GM19025 (cell line): ENCODE measurements around the gene HMCN1.

Source experiments
- ATAC-seq: cut with Tn5 transposase; IDR thresholded peaks from one replicate; pipeline ENCODE4 v1.9.1; 2021; ENCODE audit warnings: mild to moderate bottlenecking, low read depth, moderate library complexity; ENCODE audit not compliant: unreplicated experiment

The HMCN1 gene

DNA sequence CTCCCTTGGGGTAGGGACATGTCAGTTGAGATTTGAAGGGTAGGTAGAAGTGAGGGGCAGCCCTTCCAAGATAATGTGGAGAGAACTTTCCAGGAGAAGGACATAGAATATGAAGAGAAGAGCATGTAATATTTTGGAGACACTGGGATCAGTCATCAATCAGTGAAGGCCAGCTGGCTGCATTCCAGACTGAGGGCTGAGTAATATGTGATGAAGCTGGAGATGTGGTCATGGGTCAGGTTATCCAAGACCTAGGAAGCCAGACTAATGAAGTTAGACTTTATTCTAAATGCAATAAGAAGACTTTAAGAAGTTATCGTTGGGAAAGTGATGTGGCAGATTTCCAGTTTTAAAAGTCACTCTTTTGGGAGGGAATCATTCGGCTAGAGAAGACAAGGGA, 262.0 kb downstream of the HMCN1 start:
- ATAC-seq = no peak

DNA sequence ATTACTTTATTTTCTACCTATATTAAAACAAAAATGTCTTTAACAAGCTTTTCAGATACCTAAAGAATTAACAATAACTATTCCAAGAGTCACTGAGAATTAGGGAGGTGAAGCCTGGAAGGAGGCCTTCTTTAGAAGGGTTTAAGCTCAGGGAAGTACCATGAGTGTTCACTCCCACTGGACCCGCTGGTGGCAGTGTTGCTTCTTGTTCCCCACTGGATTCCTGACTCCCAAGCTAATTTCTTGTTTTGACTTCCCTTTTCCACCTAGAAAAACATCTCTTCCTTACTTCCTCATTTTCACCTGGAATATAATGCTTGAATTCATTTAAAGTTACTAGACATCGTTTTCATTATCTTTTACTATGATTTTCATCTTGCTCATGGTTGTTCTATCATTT, 264.2 kb downstream of the HMCN1 start:
- no peak for ATAC-seq

DNA sequence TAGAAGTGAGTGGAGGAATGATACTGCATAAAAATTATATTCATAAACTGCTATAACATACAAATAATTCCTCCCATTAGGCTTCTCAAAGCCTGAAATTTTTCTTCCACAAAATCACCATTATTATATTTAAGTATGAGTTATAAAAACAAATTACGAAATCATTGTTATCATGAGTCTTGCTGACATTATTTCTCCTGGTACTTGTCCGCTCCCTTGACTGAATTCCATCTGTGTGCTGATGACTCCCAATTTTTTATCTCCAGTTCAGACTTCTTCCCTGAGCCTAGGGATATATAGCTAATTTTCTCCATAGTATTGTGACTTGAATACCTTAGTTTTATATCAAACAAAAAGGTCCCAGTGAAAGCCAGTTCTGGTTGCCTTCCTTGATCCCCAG, 268.2 kb downstream of the HMCN1 start:
- ATAC-seq = no peak

DNA sequence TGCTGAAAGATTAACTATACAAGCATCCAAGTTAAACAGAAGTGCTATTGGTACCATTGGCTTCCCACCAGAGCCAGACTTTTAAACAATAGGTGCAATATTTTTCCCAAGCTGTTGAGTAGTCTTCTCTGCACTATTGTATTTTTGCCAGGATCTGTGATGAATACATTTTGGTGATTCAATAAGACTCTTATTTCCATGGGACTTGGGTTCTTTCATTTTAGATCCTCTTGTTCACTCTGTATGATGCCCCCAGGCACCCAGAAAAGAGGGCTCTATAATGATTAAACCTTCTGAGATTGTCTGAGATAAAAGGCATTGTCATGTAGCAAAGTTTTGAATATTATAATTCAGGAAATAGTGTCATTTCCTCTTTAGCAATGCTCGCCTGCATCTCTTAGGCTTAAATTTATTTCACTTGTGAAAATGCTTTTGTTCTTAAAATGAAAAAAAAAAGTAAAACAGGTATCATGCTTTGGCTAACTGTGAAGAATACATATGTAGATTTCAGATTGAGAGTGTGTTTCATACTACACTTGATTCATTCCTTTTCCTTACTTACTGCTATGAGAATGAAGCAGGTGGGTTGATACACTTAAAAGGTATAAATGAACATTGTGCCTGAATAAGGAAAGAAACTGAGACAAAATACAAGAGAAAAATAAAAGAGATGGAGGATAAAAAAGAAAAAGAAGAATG, 275.0 kb downstream of the HMCN1 start:
- no peak for ATAC-seq

DNA sequence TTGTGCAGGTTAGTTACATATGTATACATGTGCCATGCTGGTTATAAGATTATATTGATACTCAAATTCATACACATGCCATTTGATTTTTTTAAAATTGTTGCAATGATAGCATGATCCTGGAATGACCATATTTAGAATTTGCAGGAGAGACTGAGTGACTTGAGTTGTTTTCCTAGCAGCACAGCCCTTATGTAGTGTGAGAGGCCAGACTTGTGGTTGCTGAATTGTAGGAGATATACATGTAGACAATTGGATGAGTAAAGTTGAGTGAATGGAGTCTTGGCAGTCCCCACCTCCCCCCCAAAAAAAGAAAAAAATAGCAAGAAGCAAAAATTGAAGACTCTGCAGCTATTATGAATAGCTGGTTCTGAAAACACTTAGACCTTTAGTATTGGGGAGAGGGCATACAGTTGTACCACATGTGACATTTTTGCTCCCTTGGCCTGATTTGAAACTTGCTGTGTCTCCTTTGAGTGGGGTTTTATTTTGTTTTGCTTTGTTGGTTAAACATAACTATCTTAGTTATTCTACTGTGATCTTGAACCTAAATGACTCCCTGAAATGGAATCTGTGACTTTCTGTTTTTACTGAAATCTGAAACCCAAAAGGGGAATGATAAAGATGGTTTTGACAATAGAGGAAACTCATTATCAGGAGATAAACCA, 280.3 kb downstream of the HMCN1 start:
- no peak for ATAC-seq

DNA sequence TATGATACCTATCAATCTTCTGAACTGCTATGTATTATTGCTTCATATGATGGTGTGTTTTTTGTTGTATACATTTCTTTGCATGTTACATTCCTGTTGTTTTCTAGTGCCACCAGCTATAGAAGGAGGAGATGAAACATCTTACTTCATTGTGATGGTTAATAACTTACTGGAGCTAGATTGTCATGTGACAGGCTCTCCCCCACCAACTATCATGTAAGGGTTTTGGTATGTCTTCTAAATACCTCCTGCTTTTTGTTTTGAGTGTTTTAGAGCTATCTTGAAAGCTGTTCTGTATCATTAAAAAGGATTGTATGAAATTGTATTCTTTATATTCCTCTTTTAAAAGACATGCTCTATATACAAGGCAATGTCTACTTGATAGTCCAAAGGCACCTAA, 282.7 kb downstream of the HMCN1 start:
- no peak for ATAC-seq

DNA sequence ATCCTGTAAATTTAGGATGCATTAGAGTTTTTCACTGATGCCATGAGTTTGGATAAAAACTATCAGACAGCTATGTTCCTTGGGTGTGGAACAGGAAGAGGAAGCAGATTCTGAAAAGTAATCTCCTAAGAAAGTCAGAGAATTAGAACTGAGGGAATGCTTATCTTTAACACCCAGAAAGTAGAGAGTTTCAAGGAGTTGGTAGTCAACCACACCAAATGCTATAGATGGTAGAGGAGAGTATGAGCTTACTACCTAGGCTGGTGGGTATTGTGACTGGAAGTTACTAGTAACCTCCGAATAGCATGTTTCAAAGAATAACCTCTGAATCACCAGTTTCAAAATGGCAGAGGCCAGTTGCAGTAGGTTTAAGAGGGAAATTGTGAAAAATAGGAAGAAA, 288.0 kb downstream of the HMCN1 start:
- ATAC-seq = no peak

DNA sequence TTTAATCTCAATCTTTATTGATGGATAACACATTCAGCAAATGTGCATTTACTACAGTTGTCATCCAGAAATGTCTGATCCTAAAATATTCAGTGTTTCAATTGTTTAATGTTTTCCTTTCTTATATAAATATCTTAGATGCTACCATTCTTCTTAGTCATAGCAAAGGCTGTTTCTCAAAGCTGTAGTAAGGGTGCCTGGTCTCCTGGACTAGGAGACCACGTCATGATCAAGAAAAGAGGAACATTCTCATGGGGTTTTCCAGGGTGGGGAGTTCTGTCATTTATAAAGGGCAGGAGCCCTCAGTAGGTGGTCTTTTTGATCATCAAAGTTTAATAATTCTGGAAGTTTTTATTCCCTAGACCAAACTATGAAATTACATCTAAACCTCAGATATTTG, 292.8 kb downstream of the HMCN1 start:
- no peak for ATAC-seq

DNA sequence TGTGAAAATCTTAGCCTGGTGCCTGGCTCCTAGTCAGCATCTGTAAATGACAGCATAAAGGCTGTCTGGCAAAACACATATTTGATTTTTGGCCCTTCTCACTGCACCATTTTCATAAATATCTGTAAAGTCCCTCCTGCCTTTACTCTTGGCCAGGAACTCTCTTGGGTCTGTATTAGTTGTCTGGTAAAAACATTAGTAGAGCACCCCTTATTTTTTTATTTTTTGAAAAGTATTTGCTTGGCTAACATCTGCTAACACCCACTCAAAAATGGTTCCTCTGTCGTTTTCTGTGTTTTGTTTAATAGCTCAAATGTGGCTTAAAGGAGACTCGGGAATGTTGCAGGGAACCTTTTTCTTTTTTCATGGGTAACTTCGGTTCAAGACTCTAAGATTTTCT, 293.4 kb downstream of the HMCN1 start:
- ATAC-seq = no peak

DNA sequence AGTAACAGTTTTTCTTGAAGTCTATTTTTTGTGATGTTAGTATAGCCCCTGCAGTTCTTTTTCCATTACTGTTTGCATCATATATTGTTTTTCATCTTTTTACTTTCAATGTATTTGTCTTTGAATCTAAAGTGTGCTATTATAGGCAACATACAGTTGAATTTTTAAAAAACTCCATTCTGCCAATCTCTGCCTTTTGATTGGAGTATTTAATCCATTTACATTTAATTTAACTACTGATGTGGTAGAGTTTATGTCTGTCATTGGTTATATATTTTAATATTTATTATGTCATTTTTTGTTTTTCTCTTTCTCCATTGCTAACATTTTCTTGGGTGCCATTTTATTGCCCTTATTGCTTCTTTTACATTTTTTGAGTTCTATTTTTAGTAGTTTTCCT, 296.3 kb downstream of the HMCN1 start:
- ATAC-seq = no peak

DNA sequence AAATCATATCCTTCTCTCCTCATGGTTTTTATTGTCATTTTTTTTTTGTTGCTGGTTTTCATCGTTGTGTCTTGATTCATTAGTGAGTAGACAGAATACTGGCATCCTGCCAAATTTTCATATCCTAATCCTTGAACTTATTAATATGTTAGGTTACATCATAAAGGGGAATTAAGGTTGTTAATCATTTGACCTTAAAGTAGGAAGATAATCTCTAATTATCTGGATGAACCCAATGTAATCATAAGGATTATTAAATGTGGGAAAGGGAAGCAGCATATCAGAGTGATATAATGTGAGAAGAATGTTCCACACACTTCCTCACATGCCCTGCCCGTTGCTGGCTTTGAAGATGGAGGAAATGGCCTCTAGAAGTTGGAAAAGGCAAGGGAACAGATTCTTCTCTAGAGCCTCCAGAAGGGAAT, 299.7 kb downstream of the HMCN1 start:
- no peak for ATAC-seq

DNA sequence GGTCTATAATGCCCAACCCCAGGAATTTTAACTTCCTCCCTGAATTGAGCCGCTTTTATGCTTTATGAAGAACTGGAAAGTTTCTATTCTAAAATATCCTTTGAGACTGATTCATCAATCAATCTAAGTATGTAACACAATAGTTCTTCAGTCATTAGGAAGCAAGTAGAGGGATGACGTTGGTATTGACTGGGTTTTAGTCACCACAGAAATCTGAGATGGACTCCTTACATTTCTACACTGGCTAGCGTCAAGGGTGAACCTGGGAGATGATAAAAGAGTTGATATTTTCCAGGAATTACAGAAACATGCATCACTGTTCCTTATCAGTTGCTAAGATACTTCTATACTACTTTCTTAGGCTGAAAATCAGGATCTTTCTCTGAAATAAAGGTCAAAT, 308.0 kb downstream of the HMCN1 start:
- no peak for ATAC-seq

DNA sequence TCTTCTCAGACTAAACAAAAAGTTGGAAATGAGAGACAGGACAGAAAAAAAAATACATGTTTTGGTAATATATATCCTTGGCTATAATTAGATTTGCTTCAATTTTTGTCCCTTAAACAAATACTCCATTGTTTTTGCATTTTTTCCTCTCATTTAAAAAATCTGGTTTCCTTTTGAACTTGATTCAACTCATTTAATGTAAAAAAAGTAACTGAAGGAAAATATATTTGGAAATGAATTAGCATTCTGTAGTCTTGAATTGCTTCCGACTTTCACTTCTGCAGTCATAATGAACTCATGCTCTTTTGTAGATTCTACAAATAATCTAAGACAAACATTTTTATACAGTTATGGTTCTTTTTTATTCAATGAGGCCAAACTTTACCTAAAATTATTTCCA, 309.1 kb downstream of the HMCN1 start:
- no peak for ATAC-seq

DNA sequence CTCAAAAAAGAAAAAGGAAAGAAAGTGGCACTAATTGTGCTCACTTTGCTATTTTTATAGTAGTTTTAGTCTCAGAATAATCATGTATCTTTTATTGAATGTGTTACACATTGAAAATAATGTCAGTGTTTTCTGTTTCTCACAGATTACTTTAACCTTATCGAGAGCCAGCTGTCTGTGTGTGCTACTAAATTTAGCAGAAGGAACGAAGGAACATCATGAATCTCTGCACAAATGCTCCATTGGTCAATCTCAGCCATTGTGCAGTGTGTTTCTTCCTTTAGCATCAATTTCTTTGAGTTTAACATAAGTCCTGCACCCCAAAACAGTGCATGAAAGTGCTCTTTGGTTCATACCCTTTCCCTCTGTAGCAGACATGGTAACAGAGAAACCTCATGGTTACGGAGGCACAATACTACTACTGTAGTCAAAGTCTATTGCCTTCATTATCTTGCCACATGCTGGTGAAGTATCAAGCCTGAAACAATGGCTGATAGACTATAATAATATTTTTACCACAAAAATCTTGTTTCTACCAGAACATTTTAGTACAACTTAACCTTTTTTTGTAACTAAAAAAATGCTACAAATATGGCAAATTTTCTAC, 310.0 kb downstream of the HMCN1 start:
- ATAC-seq = no peak

DNA sequence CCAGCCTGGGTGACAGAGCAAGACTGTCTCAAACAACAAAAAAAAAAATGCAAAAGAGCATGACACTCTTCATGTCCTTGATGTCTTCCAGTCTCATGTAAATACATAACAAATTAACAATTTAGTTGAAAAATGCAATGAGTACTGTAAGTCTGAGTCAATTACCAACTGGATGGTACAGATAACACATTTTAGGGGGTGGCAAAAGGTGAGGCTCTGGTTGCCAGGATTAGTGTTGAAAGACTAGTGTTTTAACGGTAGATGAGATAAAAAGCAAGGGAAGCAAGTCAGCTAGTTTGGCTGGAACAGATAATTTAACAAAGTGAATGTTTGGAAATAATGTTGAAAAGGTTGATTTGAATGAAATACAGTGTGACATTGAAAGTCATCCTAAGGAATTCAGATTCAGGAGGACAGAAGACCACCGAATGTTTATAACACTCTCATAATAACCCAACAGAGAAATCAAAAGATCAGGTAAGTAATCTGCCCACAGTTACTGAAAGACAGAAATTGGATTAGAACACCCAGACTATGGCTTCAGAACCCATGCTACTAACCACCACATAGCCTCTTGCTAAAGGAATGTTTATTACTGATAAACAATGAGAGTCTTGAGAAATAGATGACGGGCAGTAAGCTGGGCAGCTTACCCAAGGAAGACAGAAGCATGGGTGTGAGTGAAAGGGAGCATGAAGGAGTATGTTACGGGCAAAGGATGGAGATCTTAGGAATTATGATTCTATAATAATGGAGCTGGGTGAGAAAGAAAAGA, 312.4 kb downstream of the HMCN1 start:
- no peak for ATAC-seq

DNA sequence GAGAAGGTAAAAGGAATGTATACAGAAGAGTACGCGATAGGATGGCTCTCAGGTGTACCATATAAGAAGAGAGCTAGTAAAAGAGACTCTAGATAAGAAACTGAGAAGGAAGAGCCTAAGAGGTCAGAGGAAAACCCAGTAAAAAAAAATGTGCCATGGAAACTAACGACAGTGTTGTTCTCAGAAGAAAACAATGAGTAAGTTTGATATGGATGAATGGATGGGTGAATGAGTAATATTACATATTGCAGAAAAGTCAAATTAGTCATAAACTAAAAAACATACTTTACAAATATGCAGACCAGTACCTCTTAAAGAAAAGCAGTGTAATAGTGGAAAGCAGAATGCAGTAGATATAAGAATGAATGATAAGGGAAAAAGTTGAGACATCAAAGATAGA, 316.2 kb downstream of the HMCN1 start:
- ATAC-seq = no peak

DNA sequence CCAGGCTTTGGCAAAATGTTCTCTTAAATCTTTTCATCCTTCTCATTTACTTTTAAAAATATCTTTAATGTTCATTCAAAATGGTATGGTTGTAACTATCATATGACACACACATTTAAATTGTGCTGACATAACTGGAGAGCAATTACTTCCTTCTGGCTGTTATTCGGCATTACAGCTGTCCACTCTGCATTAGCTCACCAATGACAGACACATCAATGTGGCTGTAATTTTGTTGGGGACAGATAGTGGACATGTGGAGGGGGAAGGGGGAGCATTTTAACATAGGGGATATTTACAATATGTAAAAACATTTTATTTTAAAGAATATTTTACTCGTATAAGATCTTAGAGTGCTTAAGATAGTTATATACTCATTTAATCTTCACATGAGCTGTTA, 319.8 kb downstream of the HMCN1 start:
- no peak for ATAC-seq

DNA sequence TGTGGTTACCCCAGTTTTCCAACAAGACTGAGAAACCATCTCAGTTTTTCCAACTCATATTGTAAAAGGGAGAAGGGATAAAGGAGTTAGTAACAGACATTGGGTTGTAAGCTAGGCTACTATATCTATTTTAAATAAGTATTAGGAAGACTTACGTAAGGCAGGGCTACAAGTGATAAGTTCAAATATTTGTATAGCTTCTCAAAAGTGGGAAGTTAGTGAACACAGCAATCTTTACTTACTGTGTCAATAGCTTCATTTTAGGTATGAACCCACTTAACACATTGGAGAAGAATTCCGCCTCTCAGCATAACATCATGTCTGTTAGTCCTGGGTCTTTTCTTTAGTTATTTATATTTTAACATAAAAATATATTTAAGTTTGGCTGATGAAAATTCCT, 320.7 kb downstream of the HMCN1 start:
- no peak for ATAC-seq

DNA sequence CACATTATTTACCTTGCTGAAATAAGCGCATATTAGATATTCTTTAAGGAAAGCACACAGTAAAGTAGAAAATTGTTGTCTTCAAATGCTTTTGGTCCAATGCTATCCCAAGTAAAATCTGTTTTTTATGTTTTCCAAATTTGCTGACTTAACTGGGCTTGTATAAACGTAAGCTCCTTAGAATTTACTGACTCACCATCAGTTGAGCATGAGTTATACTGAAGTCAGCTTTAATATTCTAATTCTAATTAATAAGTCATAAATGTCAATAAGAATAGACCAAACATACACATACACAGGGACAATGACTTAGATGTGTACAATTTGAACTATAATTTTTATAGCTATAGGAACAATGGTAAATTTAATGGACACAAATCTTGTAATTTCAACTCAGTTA, 321.7 kb downstream of the HMCN1 start:
- ATAC-seq = no peak

DNA sequence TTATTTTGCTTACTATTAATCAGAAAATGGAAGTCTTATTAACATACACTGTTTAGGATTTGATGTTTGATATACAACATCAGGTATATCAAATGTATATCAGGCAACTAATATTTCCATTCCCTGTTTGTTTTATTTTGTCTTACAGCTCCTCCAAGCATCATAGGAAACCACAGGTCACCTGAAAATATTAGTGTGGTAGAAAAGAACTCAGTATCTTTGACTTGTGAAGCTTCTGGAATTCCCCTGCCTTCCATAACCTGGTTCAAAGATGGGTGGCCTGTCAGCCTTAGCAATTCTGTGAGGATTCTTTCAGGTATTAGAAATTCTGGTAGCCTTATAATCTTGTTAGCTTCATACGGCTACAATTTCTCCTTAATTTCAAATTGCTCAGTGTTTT, 322.9 kb downstream of the HMCN1 start:
- no peak for ATAC-seq

DNA sequence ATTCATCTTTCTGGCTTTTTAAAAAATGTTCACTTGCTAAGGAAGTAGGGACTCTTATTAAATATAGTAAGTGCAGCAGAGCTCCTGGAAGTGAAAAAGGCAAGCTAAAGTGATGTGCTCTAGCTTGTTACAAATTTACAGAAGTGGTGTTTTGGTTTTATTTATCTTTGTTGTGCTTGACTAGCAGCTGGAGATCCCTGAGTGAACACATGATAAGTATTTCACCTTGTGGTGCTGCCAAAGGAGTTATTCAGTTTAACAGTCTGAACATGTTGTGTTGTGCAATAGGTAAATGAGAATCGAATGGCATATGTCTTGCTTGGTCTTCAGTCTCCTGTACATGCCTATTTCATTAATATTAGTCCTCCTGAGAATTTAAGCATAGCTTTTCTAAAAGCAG, 325.1 kb downstream of the HMCN1 start:
- ATAC-seq = no peak
